RWPE1 (cell line): ENCODE measurements around the gene CFAP65.

Source experiments
- CTCF ChIA-PET: fragments of 350-600 bp; sonication (Branson Sonifier 250); formaldehyde crosslinking; extraction: SDS; loops from one replicate; lab custom pipeline; 2021; lab: Yijun Ruan, JAX
- POLR2A ChIA-PET: fragments of 400-600 bp; formaldehyde crosslinking; extraction: SDS; loops from one replicate; lab custom pipeline; 2020; ENCODE audit warnings: antibody characterized with exemption; ENCODE audit not compliant: low non-redundant PET; lab: Yijun Ruan, JAX
- DNase-seq: peaks from one replicate; pipeline ENCODE4 v3.0.0; 2012; ENCODE audit warnings: low spot score
- H3K27ac ChIP-seq: fragments of 450-650 bp; 2 replicates; pipeline ENCODE4 v1.5.1; 2017
- TF ChIP-seq, protein P1 (sequence below): fragments of 450-650 bp; conservative IDR thresholded peaks from 2 replicates; pipeline ENCODE4 v1.5.1; 2017; ENCODE audit warnings: low read depth, mild to moderate bottlenecking

Gene CFAP65

GRCh38 chr2:219010162-219010756 lies 31.1 kb downstream of the CFAP65 start:
- TF ChIP-seq, protein P1, sequence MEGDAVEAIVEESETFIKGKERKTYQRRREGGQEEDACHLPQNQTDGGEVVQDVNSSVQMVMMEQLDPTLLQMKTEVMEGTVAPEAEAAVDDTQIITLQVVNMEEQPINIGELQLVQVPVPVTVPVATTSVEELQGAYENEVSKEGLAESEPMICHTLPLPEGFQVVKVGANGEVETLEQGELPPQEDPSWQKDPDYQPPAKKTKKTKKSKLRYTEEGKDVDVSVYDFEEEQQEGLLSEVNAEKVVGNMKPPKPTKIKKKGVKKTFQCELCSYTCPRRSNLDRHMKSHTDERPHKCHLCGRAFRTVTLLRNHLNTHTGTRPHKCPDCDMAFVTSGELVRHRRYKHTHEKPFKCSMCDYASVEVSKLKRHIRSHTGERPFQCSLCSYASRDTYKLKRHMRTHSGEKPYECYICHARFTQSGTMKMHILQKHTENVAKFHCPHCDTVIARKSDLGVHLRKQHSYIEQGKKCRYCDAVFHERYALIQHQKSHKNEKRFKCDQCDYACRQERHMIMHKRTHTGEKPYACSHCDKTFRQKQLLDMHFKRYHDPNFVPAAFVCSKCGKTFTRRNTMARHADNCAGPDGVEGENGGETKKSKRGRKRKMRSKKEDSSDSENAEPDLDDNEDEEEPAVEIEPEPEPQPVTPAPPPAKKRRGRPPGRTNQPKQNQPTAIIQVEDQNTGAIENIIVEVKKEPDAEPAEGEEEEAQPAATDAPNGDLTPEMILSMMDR = peak; percentile 36
- DNase-seq = peak; percentile 60
- POLR2A ChIA-PET = no interaction called here
- CTCF ChIA-PET = interaction anchor here (0.5 to 1.7 kb wide), 13 partner anchors 8 to 1040 kb away, joined by 3 to 18 read pairs (median 4); partner anchors contain the start of gene CNPPD1
- no peak overlapping the region for H3K27ac ChIP-seq

- ChIA-PET CTCF (interaction anchor here (0.6 to 1.6 kb wide), 4 partner anchors 29 to 145 kb away, joined by 3 to 9 read pairs (median 3); no protein-coding TSS in a partner anchor), POLR2A (no interaction called here)
- H3K27ac ChIP-seq = no peak overlapping the region
- DNase-seq = no peak
- TF ChIP-seq, protein P1 = no peak
These were observed 32.0 kb downstream of the CFAP65 start for GRCh38 chr2:219009294-219009693.

- TF ChIP-seq, protein P1 = no peak
- CTCF ChIA-PET = no interaction called here
- H3K27ac ChIP-seq = no peak overlapping the region
- no peak for DNase-seq
- POLR2A ChIA-PET = no interaction called here
These were observed 37.3 kb downstream of the CFAP65 start for GRCh38 chr2:219003979-219004378.

DNA sequence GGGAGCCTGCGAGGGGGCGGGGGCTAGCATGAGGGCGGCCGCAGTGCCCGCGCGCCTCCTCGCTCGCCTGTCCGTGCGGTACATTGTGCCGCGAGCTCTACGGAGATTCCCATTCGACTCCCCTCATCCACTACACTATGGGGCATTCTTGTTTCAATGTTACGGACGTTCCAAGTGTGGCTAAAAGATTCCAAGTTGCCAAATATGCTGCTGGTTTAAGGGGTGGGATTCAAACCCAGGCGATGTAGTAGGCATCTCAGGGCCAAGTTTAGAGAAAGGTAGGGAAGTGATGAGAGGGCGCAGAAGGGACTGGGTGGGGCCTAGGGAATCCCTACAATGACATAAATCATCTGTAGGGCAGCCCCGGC lies 38.1 kb downstream of the CFAP65 start:
- no peak for DNase-seq
- CTCF ChIA-PET = interaction anchor here (1.0 to 1.9 kb wide), 4 partner anchors 9 to 117 kb away, joined by 3 to 21 read pairs (median 4); no protein-coding TSS in a partner anchor
- TF ChIP-seq, protein P1 = no peak
- POLR2A ChIA-PET = no interaction called here
- no peak overlapping the region for H3K27ac ChIP-seq

- DNase-seq = no peak
- H3K27ac ChIP-seq = no peak overlapping the region
- TF ChIP-seq, protein P1 = peak; percentile 22
- ChIA-PET POLR2A (no interaction called here), CTCF (interaction anchor here (0.6 to 1.9 kb wide), 23 partner anchors 8 to 477 kb away, joined by 3 to 21 read pairs (median 3); no protein-coding TSS in a partner anchor)
These were observed 38.7 kb downstream of the CFAP65 start for GRCh38 chr2:219002395-219003266.
